ENCODE measurements around the gene SUSD6.

DNA sequence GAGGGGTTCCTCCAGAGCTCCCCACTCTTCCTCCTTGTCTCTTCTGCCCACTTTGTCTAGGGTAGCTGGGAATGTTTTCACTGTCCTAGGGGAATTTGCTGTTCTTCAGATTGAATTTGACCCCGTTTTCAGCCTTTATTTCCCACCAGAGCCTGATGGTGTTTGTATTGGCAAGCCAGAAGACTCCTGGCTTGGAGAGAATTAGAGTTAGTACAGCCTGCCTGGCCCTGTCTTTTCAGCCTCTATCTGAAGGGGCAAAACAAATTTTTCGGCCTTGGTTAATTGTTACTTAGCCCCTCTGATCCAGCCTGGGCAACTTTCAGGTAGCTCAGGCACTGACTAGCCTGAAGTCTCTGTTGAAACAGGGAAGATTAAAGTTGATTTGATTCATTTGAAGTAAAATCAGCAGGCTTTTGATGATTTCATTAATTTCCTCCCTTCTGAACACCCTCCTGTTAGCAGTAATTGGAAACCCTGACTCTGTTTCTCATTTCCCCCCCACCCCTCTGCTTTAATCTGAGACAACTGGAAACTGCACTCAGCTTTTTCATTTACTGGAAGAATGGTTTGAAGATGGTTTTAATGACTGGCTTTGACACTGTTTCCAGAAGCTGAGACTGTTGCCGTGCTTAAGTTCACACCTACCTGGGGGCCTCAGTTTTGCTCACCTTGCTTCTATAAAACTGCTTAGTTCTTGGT lies 63.3 kb downstream of the SUSD6 start:
- TF ChIP-seq RAD51 (IDR thresholded peaks at IDR 0.05; ENCODE audit: borderline replicate concordance, low read depth): no peak
- TF ChIP-seq, protein P1, sequence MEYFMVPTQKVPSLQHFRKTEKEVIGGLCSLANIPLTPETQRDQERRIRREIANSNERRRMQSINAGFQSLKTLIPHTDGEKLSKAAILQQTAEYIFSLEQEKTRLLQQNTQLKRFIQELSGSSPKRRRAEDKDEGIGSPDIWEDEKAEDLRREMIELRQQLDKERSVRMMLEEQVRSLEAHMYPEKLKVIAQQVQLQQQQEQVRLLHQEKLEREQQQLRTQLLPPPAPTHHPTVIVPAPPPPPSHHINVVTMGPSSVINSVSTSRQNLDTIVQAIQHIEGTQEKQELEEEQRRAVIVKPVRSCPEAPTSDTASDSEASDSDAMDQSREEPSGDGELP (CRISPR knock-in tag; IDR thresholded peaks at IDR 0.05; ENCODE audit: borderline replicate concordance): no peak
- TF ChIP-seq ZFX (CRISPR knock-in tag; IDR thresholded peaks at IDR 0.05): no peak
- TF ChIP-seq KLF16 (IDR thresholded peaks at IDR 0.05): no peak
- TF ChIP-seq CBFB (CRISPR knock-in tag; IDR thresholded peaks at IDR 0.05): no peak
- no peak for TF ChIP-seq ZNF408 (CRISPR knock-in tag; IDR thresholded peaks at IDR 0.05; ENCODE audit: low read depth)
- no peak for TF ChIP-seq SP1 (CRISPR knock-in tag; IDR thresholded peaks at IDR 0.05)
- TF ChIP-seq, protein P2, sequence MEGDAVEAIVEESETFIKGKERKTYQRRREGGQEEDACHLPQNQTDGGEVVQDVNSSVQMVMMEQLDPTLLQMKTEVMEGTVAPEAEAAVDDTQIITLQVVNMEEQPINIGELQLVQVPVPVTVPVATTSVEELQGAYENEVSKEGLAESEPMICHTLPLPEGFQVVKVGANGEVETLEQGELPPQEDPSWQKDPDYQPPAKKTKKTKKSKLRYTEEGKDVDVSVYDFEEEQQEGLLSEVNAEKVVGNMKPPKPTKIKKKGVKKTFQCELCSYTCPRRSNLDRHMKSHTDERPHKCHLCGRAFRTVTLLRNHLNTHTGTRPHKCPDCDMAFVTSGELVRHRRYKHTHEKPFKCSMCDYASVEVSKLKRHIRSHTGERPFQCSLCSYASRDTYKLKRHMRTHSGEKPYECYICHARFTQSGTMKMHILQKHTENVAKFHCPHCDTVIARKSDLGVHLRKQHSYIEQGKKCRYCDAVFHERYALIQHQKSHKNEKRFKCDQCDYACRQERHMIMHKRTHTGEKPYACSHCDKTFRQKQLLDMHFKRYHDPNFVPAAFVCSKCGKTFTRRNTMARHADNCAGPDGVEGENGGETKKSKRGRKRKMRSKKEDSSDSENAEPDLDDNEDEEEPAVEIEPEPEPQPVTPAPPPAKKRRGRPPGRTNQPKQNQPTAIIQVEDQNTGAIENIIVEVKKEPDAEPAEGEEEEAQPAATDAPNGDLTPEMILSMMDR (IDR thresholded peaks at IDR 0.05 in 2 of 3, conservative IDR thresholded peaks at IDR 0.05 in 1 of 3; ENCODE audit: insufficient read depth in 2 of 3, low read depth in 1 of 3, low read length in 3 of 3): no peak
- no peak for TF ChIP-seq EP300 (IDR thresholded peaks at IDR 0.05; ENCODE audit: low read length)
- no peak for TF ChIP-seq MEF2D (tag; conservative IDR thresholded peaks at IDR 0.05; ENCODE audit: low read depth)
- TF ChIP-seq JUND (IDR thresholded peaks at IDR 0.05; ENCODE audit: borderline replicate concordance, low read depth, low read length): no peak
- no peak for TF ChIP-seq JUND (tag; IDR thresholded peaks at IDR 0.05; ENCODE audit: borderline replicate concordance, low read depth, low read length)
- no peak for TF ChIP-seq HDAC2 (IDR thresholded peaks at IDR 0.05)
